ENCODE measurements around the gene MUC13. TPM values are rescaled to one million over a fixed set of nuclear protein-coding genes. Genes with fewer than 3 reads are reported as not detected.

Gene MUC13
- total RNA-seq, 1 donor from 2014 or later = not detected

- DNase-seq (ENCODE audit: extremely low read depth, low read depth, low spot score) = no peak
Observed at GRCh38 chr3:124904835-124905492, 29.6 kb downstream of the MUC13 start.

GRCh38 chr3:124903896-124904834 lies 30.4 kb downstream of the MUC13 start:
- no peak for DNase-seq (ENCODE audit: extremely low read depth, low read depth, low spot score)

GRCh38 chr3:124896824-124897526 lies 37.6 kb downstream of the MUC13 start:
- no peak for DNase-seq (ENCODE audit: extremely low read depth, low read depth, low spot score)

DNA sequence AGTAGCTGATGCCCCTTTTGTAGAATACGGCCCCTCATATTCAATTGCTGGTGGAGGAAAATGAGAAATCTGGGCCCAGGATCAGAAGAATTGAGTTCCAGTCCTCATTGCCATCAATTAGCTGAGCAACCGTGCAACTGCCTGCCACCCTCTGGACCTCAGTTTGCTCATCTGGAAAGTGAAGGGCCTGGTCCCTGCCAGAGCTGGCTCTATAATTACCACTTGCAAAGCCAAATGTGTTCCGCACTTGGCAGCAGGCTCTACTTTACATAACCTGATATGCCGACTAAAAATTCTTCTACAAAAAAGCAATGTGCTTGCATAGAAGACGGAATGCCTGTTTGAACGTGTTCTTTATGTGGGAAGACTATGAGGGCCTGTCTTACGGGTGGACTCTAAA lies 38.8 kb downstream of the MUC13 start:
- DNase-seq (ENCODE audit: extremely low read depth, low read depth, low spot score) = no peak

- no peak for DNase-seq (ENCODE audit: extremely low read depth, low read depth, low spot score)
Observed at GRCh38 chr3:124893526-124893925, 41.0 kb downstream of the MUC13 start.

DNA sequence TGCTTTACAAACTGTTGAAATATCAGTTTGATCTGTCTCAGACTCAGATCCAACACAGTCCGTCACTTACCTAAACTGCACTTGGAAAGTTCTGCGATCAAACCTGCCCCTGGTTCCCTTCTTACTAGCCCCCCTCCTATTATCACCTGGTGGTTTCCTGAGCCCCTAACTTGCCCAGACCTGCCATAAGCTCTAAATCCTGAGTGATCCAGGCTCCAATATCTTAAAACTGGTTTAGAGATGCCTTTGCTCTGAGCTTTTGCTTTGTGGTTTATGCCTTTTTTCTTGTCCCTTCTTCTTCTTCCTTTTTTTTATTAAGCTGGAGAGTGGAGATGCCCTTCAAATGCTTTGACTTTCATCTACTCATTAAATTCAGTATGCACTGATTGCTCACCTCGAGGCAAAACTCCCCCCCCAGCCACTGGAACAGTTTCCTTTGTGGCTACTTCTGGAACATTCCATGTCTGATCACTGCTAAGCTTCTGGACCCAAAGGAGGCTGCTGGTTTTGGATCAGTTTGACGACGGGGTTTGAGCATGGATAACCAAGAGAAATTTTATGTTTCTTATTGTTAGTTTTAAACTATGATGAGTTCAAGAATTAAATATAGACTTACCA lies 43.9 kb downstream of the MUC13 start:
- no peak for DNase-seq (ENCODE audit: extremely low read depth, low read depth, low spot score)

DNA sequence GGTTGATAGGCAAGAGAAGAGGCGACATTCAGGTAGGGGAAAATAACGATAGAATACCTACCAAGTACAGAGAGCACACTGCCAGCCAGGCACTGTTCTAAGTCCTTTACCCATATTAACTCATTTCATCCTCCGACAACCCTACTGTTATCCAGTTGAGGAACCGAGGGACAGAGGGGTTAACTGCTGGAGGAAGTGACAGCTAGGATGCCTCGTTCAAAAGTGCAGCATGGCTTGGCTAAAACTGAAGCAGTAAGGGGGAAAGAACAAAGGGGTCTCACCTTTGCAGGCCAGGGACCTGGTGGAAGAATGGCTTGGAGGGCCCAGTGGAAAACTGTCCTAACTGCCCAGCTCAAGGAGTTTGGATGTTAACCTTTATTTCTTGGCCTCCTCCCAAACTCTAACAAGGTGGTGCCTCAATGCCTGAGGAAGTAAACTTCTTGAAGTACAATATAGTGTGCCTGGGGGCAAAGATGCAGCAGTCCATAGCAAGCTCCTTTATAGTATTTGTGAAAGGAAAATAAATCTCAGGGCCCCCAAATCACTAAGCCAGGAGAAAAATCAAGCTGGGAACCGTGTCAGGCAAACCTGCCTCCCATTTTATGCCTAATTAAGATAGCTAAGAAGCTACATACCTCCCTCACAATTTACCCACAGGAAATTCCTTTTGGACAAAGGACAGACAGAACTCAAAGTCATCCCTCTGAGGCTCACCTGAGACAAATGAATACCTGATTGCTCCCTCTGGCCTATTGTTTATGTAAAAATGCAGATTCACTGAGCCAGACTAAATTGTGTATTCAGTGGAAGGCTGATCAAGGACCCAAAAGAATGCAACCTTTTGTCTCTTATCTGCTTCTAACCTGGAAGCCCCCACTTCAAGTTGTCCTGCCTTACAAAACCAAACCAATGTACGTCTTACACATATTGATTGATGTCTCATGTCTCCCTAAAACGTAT lies 45.8 kb downstream of the MUC13 start:
- DNase-seq (ENCODE audit: extremely low read depth, low read depth, low spot score) = no peak

DNA sequence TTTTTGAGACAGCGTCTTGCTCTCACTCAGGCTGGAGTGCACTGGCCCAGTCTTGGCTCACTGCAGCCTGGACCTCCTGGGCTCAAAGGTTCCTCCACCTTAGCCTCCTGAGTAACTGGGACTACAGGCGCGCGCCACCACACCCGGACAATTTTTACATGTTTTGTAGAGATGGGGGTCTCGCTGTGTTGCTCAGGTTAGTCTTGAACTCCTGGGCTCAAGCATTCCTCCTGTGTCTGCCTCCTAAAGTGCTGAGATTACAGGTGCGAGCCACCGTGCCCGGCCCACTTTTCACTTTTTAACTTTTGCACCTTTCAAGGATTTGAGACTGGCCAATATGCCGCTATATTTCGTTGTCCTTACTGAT lies 46.6 kb downstream of the MUC13 start:
- no peak for DNase-seq (ENCODE audit: extremely low read depth, low read depth, low spot score)

- DNase-seq (ENCODE audit: extremely low read depth, low read depth, low spot score) = no peak
Observed at GRCh38 chr3:124887177-124887931, 47.2 kb downstream of the MUC13 start, which contains the start of gene ITGB5. Gene ITGB5 (minus strand): TSS chr3:124887365. CDS start chr3:124887000, 365 bp downstream.

DNA sequence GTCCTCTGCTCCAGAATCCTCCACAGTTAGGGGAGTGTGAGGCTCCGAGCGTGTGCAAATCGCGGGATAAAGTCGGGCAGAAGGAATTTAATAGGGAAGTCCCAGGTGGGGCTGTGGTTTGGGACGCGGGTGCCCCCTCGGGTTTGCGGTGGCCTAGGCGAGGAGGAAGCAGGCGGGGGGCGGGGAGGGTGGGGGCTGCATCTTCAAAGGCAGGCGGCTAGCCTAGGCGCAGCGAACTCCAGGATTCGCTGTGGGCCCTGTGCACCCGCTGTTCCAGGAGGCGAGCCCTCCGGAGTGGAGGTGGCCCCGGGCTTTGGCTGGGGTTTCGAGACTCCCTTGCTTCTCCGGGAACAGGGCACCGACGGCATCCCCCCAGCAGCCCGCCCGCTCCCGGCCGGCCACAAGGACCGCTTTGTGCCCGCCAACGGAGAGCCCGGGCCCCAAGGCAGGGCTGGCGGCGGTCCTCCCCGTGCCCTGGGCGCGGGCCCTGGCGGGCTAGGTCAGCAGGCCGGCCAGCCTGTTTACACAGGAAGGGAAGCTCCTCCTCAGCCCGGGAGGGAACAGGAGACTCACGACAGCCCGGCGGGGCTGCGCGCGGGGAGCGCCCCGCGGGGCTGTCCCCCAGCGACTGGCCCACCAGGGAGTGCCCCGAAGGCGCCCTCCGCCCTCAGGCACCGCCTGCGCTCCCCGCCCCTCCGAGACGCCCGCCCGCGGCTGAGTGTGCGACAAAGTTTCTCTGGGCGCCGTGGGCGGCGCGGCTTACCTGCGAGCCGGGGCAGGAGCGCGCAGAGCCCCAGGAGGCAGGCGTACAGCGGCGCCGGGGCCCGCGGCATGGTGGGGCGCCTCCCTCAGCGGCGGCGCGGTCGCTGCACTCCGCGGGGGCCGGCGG lies 48.1 kb downstream of the MUC13 start:
- DNase-seq (ENCODE audit: extremely low read depth, low read depth, low spot score) = no peak

GRCh38 chr3:124885466-124886167 lies 48.9 kb downstream of the MUC13 start:
- DNase-seq (ENCODE audit: extremely low read depth, low read depth, low spot score) = no peak

GRCh38 chr3:124884474-124885101 lies 50.0 kb downstream of the MUC13 start:
- DNase-seq (ENCODE audit: extremely low read depth, low read depth, low spot score) = no peak

DNA sequence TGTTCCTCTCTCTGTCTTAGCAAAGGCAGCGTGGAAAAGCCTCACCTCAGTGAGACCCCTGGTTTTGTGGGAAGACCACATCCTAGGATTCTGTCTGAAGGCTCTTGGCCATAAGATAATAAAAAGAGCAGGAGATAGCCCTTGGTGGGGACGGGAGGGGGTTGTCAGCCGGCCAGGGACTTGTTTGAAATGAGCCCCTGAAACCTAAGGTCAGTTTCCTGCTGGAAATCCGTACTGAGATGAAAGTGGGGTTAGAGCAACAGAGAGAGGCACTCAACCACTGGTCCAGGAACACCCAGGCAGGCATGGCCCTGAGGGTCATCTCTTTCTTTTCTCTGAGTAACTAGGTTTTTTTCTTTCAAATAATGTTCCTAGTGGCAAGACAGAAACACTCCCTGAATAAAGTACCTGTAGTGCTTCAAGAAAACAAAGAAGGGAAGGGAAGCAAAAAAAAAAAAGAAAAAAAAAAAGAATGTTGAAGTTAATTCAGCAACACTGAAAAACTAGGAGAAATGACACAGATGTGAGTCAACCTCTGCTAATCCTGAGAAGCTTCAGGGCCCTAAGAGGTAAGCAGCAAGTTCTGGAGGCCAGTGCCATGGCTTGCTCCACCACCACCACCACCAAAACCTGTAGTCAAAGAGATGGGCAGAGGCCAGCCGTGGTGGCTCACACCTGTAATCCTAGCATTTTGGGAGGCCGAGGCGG lies 50.6 kb downstream of the MUC13 start:
- DNase-seq (ENCODE audit: extremely low read depth, low read depth, low spot score) = no peak

- no peak for DNase-seq (ENCODE audit: extremely low read depth, low read depth, low spot score)
Observed at GRCh38 chr3:124882816-124883747, 51.5 kb downstream of the MUC13 start.

- no peak for DNase-seq (ENCODE audit: extremely low read depth, low read depth, low spot score)
Observed at GRCh38 chr3:124881976-124882697, 52.4 kb downstream of the MUC13 start.

Measured in glomerular endothelial cell (primary cell).